ENCODE measurements around the gene DSE.

DSE gene

DNA sequence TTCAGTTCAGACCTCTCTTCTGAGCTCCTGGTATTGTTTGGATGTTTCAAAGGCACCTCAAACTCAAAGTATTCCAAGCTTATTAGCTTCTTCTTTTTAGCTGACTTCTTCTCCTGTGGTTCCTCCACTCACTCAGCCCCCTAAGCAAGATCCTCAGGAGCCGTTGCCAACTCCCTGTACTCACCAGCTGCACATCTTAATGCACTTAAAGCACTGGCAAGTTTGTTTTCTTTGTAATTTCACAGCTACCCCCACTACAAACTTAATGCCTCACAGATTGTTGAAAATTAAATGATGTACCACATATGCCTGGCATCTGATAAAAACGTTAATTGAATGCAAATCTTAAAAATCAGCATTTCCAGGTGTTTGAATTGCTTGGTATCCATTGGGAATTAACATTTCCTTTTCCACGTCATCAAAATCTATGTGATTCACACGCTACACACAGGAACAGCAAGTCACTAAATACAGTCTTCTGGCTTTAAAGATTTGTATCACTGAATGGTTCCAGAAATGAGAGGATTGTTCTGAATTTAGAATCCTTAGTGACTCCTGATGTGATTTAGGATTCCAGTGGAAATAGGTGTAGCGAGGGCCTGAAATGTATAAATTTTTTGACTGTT, 114.9 kb downstream of the DSE start:
- no peak for DNase-seq

DNA sequence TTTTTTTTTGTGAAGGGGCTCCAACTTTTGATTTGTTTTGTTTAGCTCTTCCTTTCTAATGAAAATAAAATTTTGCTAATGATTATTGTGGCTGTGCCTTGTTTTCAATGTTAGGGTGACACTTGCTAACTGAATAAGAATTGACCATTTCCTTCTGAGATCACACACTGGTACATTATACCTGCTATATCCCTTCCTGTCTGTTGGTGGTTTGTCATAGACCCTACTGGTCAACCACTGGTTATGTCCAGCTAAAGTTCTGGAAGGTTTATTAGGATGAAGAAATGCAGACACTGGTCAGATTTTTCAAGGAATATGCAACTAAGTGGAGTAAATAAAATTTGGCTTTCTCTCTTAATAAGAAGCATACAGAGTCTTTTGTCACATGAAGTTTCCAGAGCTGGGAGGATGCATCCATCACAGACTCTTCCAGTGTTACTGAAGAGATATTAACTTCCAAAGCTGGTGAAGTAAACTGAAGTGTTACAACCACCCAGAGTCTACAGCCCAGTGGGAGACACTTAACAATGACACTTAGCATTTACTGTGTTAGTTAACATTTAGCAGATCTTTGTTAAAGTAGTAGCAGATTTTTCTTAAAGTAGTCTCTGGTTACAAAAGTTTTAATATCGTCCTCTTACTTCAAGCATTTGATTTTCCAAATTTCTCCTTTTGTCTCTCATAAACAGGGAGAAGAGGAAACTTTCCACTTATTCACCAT, 121.0 kb downstream of the DSE start:
- no peak for DNase-seq

DNA sequence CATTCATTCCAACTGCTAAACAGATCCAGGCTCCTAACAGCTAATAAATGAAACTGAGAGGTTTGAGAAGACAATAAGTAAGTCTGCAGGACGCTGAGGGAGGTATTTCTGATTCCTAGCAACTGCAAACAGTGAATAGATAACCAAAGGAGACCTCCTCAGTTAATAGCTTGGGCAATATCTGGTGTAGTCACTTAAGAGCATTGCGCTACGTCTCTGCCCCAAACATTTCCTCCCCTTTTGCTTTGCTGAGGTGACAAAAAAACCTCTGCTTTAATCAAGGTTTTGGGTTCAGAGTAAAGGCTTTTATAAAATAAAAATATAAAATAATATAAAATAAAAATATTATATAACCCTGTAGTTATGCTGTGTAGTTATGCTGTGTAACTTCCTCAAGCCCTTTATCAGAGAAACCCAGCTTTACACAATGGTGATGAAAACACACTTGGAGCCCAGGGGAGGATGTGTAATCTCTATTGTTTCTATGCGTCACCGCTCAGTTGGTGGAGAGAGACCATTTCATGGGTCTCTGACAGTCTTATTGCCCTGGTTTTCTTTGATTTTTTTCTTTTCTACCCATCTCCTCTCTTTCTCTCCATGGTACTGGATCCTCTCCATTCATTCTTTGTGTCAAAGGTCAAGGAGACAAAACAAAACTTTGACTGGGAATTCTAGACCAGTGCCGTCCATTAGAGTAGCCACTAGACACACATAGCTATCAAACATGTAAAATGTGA, 121.8 kb downstream of the DSE start:
- DNase-seq, result peak; percentile 84

Measured in inflammatory macrophage treated with lipopolysaccharide for 4 hours (primary cell).